HG03066 (cell line): Measurements from ENCODE around the gene ALAS1.
A peak's percentile ranks its signal among the peaks of the same experiment; 100 is the strongest.

Experiments
- ATAC-seq: cut with Tn5 transposase; IDR thresholded peaks from one replicate; pipeline ENCODE4 v1.9.1; 2021; ENCODE audit warnings: low read depth; ENCODE audit not compliant: unreplicated experiment

The ALAS1 gene

DNA sequence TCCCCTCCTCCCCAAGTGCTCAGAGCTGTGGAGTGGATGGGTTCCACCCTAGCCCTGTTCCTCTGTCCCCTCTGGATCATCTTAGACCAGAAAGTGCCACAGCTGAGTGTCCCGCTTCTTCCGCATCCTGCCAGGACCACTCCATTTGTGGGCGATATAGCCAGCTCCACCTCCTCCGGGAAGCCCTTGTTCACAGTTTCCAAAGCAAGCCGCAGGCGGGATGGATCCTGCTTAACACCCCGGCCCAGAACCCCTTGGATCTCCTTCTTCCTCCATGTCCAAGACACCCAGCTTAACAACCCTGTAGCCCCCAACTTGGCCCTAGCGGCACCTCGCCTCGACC, 490 bp upstream of the ALAS1 start:
- ATAC-seq, result peak; percentile 20

DNA sequence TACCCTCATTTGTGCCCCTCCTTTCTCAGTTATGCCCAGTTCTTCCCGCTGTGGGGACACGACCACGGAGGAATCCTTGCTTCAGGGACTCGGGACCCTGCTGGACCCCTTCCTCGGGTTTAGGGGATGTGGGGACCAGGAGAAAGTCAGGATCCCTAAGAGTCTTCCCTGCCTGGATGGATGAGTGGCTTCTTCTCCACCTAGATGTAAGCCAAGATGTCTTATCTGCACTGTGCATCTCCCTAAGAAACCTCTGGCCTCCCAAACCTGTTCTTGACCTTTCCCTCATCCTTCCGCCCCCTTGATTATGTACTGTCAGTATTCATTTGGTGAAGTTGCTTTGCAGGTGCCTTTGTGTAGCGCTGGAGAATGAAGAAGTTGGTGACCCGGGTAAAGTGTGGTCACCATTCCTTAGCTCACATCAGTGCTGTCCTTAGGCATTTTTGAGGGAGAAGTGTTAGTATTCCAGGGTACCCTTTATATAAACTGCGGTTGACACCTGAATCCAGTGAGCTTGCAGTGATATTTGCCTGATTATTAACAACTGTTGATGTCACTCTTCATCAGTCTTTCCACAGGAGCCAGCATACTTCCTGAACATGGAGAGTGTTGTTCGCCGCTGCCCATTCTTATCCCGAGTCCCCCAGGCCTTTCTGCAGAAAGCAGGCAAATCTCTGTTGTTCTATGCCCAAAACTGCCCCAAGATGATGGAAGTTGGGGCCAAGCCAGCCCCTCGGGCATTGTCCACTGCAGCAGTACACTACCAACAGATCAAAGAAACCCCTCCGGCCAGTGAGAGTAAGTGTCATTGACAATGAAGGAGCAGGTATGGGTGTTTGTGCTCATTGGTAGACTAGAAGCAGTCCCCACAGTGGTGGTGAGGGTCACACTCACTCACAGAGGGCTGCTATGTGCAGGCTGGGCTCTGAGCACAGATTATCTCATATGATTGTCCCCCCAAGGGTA, 966 bp downstream of the ALAS1 start:
- no peak for ATAC-seq

DNA sequence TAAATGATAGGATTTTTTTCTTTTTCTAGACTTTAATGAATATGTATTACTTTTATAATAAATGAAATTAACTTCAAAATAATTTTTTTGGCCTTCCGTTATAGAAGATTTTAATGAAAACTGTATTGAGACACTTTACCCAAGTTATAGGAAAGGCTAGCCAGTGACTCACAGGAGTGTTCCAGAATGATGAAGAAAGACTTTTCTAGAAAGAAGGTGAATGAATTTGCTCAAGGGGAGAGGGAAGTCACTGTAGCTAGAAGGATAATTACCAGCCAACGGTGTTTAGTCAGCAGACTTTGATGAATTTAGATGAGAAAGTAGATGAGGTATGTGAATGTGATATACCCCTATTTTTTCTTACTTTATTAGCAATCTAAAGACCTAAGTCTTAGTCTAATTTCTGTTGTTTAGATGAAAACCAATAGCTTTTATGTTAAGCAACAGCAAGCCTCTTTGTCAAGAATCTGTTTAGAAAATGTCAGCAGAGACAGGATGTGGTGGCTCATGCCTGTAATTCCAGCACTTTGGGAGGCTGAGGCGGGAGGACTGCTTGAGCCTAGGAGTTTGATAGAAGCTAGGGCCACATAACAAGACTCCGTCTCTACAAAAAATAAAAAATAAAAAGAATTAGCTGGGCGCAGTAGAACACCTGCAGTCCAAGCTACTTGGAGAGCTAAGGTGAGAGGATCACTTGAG, 3.2 kb downstream of the ALAS1 start:
- no peak for ATAC-seq

DNA sequence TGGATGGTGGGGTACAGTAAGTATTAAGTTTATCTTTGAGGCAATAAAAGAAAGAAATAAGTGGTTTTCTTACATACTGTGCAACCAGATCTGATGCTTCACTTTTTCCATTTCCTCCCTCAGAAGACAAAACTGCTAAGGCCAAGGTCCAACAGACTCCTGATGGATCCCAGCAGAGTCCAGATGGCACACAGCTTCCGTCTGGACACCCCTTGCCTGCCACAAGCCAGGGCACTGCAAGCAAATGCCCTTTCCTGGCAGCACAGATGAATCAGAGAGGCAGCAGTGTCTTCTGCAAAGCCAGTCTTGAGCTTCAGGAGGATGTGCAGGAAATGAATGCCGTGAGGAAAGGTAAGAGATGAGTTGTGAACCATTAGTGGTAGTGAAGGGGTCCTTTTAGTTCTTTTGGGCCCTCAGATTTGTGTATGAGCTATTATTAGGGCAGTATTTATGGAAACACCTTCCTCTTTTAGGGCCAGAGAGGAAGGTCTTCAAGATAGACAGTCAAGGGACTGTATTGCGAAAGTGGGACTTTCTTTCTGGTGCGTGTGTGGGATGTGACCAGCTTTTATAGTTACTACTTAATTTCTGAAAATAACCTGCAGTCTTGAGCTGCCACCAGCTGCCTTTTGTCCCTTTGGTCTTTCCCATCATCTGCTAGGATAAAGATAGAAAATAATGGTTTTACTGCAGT, 4.6 kb downstream of the ALAS1 start:
- no peak for ATAC-seq

GRCh38 chr3:52203701-52204100, 5.7 kb downstream of the ALAS1 start:
- no peak for ATAC-seq

- ATAC-seq, result no peak
Measured at GRCh38 chr3:52204337-52205073, 6.5 kb downstream of the ALAS1 start.

DNA sequence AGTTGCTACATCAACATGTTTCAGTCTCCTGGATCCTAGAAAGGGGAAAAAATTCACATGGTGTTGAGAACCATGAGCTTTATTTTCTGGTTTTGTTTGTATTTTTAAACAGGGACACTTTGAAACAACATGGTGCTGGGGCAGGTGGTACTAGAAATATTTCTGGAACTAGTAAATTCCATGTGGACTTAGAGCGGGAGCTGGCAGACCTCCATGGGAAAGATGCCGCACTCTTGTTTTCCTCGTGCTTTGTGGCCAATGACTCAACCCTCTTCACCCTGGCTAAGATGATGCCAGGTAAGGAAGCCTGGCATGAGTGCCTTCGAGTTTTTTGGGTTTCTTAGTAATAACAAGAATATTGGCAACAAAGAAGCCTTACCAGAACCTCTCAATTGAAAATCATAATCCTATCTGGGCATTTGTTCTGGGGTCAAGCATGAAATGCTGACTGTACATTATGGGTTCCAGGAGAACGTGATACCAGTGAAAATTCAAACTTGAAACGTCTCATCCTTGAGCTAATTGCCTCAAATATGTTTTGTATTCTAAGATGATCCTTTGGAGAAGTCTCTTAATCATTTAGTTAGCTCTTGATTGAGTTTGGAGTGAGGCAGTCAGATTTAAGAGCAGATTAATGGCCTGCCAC, 7.9 kb downstream of the ALAS1 start:
- no peak for ATAC-seq

DNA sequence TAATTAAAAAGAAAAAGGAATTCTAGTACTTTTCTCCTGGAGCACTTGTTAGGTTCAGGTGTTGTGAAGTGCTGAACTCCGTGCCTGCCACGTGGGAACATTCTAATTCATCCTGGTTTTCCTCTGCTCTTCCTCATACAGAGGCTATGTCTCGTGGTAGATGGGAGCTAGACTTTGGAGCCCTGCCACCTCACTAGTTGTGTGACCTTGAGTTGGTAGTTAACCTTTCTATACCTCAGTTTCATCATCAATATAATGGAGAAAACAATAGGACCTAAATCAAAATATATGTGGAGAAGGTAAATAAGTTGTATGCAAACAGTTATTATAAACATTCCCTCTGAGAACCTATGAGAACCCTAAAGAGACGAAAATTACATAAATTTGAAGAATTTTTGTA, 10.6 kb downstream of the ALAS1 start:
- ATAC-seq, result no peak

GRCh38 chr3:52210037-52210436, 12.1 kb downstream of the ALAS1 start:
- no peak for ATAC-seq

GRCh38 chr3:52210550-52211046, 12.6 kb downstream of the ALAS1 start:
- ATAC-seq, result no peak

DNA sequence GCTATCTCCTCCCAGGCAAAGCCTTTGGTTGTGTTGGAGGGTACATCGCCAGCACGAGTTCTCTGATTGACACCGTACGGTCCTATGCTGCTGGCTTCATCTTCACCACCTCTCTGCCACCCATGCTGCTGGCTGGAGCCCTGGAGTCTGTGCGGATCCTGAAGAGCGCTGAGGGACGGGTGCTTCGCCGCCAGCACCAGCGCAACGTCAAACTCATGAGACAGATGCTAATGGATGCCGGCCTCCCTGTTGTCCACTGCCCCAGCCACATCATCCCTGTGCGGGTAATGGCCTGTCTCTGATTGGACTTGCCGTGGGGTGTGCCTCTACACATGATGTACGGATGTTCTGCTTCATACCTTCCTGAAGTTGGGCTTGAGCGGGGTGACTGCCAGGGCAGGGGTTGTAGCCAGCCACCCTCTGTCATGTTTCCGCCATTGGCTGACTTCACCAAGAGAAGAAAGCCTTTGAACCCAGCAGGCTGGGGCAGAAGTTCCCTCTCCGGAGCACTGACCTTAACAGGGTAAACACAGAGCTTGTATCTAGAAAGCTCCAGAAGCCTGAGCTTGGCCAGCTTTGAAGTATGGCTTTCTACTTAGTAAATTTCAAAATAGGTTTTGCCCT, 13.4 kb downstream of the ALAS1 start:
- no peak for ATAC-seq

DNA sequence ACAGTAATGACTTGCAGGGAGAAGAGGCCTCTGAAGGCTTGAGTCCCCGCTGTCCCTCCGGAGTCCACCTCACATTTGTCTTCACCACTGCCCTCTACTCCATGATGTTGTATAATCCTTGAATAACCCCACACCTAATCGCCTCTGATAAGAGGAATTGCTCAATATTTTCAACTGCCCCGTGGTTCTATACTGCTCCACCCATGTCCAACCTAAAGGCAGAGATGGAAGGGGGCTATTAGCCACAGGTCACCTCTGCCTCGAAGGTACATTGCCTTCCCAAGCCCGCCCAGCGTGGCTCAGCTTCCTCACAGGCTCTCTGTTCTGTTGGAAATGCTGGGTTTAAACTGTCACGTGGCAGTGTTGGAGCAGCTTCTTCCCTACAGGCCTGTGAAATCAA, 15.0 kb downstream of the ALAS1 start:
- ATAC-seq, result no peak

- ATAC-seq, result no peak
Measured at GRCh38 chr3:52213901-52214300, 15.9 kb downstream of the ALAS1 start.

GRCh38 chr3:52215351-52215750, 17.4 kb downstream of the ALAS1 start:
- no peak for ATAC-seq

- no peak for ATAC-seq
Measured at GRCh38 chr3:52216585-52217408, 18.8 kb downstream of the ALAS1 start.

DNA sequence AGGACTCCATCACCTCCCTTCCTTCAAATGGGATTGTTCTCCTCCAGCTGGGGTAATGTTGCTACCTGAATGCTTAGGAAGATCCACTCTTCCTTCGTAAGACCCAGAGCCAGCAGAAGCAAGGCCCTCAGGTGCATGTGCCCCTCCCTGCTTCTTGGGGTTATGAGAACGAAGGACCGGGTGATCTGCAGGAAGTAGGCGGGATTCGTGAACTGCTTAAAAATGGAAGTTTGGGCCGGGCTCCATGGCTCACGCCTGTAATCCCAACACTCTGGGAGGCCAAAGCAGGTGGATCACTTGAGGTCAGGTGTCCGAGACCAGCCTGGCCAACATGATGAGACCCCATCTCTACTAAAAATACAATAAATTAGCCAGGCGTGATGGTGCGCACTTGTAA, 19.4 kb downstream of the ALAS1 start:
- no peak for ATAC-seq

DNA sequence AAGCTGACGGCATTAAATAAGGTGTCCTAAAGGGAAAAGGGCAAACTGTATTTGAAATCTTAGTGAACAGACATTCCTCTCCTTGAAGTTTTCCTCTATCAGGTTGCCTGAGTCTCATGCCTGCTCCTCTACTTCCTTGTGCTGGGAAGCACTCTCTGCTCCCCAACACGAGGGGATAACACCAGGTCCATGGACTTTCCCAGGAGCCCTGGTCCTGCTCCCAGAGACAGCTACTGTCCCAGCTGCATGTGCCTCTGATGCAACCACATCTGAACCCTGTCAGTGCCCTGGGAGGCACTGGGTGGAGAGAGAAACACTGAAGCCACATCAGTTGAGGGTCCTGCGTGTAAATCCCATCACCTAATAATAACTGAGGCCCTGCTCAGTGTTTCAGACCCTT, 20.1 kb downstream of the ALAS1 start:
- ATAC-seq, result no peak

- no peak for ATAC-seq
Measured at GRCh38 chr3:52218454-52218853, 20.5 kb downstream of the ALAS1 start.
